C4-2B (cell line): ENCODE results near the gene ZNF222.

Source experiments
- CTCF ChIP-seq: fragments of 450-650 bp; conservative IDR thresholded peaks from 2 replicates; pipeline ENCODE4 v1.5.1; 2017; ENCODE audit warnings: mild to moderate bottlenecking
- ZFX ChIP-seq: fragments of 450-650 bp; IDR thresholded peaks from 2 replicates; pipeline ENCODE4 v1.6.1; 2017

GRCh38 chr19:44002212-44002565 lies 23.0 kb upstream of the ZNF222 start:
- TF ChIP-seq CTCF (no peak), ZFX (no peak)
